Measurements from ENCODE around the gene RICTOR. TPM values are rescaled to one million over a fixed set of nuclear protein-coding genes. Genes with fewer than 3 reads are reported as not detected.
A peak's percentile ranks its signal among the peaks of the same experiment; 100 is the strongest.

The RICTOR gene
- total and polyA plus RNA-seq, 9 donors: 6.7 to 55.1 (median 41.5) TPM

DNA sequence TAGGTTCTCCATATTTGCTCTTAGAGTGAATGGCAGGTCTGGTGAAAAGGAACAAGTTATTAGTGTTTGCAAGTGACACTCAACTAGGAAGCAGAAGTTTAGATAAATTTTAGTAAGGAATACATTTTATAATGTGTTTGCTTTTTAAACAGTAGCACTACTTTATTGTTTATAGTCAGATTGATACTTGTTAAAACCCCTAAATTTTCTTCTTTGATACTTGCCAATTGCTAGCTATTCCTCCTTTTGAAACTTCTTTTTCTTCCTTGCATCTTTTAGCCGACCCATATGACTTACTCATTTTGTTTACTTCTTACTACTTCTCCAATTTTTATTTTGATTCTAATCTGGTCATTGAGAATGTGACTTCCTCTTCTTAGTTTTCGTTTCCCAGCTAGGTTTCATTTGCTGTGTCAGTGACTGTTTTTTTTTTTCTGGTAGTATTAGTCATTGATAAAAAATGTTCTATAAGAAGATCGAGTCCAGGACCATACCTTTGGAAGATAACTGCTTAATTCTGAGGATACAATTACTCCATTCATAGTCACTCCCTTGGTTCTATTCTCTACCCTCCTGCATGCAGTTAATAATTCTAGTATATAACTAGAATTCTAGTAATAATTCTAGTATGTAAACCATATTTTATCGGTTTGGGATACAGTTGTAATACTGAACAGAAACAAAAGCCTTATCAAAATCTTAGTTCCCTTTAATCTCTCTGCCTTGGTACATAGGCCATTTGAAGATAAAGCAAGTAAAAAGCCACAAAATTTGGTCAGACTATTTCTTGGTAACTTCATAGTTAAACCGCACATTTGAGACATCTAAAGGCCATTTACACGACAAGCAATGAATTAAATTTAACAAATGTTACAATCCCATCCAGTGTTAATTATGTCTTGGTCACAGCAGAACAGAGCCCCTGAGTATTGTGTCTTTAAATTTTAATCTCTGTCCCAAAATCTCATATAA is 2.8 kb upstream of the RICTOR start:
- DNase-seq: no peak
- Histone ChIP-seq H3K36me3 (no peaks in the 10 kb centered on the region), H3K27me3 (no peaks in the 10 kb centered on the region), H3K4me1 (ENCODE audit: insufficient read depth) (no peaks in the 10 kb centered on the region), H3K9me3 (no peaks in the 10 kb centered on the region), H3K27ac (peak overlapping the region in 1 of 2 donors; percentile 59), H3K4me3 (no peak overlapping the region)
- WGBS, 3 donors: 61 to 71% (median 65%) methylated on average over 6 of the region's 6 CpGs
- no peak for TF ChIP-seq EP300 (IDR thresholded peaks at IDR 0.05)
- TF ChIP-seq, protein P1, sequence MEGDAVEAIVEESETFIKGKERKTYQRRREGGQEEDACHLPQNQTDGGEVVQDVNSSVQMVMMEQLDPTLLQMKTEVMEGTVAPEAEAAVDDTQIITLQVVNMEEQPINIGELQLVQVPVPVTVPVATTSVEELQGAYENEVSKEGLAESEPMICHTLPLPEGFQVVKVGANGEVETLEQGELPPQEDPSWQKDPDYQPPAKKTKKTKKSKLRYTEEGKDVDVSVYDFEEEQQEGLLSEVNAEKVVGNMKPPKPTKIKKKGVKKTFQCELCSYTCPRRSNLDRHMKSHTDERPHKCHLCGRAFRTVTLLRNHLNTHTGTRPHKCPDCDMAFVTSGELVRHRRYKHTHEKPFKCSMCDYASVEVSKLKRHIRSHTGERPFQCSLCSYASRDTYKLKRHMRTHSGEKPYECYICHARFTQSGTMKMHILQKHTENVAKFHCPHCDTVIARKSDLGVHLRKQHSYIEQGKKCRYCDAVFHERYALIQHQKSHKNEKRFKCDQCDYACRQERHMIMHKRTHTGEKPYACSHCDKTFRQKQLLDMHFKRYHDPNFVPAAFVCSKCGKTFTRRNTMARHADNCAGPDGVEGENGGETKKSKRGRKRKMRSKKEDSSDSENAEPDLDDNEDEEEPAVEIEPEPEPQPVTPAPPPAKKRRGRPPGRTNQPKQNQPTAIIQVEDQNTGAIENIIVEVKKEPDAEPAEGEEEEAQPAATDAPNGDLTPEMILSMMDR (IDR thresholded peaks at IDR 0.05): no peak
- TF ChIP-seq POLR2A (IDR thresholded peaks at IDR 0.05): no peak
- intact Hi-C loops (cut with DNase I): loop anchor here in 2 of 4 donors (10.0 kb wide), 2 partner anchors 62 to 348 kb away; partner anchors contain the start of gene DAB2 (in 1 of the 2)

DNA sequence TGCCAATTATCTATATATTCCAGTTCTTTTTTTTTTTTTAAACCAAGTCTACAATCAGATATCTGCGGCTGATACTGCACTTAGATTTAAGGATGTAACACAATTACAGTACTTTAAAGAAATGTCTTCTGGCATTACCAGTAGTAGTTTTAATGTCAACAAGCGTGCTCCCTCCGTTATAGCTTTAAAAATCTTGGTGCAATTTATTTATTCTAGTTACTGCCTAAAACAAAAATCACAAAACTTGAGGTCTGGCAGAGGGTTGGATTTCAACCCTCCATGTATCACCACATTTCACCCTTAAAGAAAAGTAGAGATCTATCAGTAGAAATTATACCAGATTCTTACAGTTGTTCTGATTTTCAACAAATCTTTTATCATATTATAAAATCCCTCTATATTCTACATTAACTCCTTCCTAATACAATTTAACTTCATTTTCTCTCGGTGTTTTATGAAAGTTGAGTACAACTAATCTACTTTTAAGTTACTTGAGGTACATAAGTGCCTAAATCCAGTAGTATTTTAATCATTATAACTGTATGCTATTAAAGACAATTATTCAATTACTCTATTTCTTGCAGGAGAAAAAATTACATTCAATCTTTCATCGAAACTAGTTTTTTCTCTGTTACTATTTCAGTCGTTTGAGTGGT is 2.0 kb upstream of the RICTOR start:
- 89 to 93% (median 91%) methylated on average over 6 of the region's 6 CpGs for WGBS, 3 donors
- no peaks in the 10 kb centered on the region for H3K27me3 ChIP-seq
- H3K27ac ChIP-seq: peak overlapping the region in 1 of 2 donors; percentile 59
- no peaks in the 10 kb centered on the region for H3K9me3 ChIP-seq
- no peak for TF ChIP-seq EP300 (IDR thresholded peaks at IDR 0.05)
- TF ChIP-seq, protein P1 (IDR thresholded peaks at IDR 0.05): no peak
- TF ChIP-seq POLR2A (IDR thresholded peaks at IDR 0.05): no peak
- intact Hi-C loops (cut with DNase I): loop anchor here in 2 of 4 donors (10.0 kb wide), 2 partner anchors 61 to 349 kb away; partner anchors contain the start of gene DAB2 (in 1 of the 2)
- no peaks in the 10 kb centered on the region for H3K4me1 ChIP-seq (ENCODE audit: insufficient read depth)
- no peak overlapping the region for H3K4me3 ChIP-seq
- no peaks in the 10 kb centered on the region for H3K36me3 ChIP-seq
- no peak for DNase-seq

DNA sequence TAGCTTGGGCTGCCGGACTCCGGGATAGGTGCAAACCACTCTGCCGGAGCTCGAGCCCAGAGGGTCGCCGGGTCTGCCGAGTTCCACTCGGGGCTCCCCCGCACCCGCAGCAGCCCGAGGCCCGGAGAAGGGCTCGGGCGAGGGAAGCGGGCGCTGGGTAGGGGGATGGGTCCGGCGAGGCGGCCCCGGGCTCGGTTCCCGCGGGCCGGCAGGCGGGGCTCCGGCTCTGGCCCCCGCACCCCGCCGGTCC is 507 bp downstream of the RICTOR start:
- H3K9me3 ChIP-seq: no peaks in the 10 kb centered on the region
- DNase-seq: no peak
- TF ChIP-seq EP300 (IDR thresholded peaks at IDR 0.05): no peak
- no peak for TF ChIP-seq POLR2A (IDR thresholded peaks at IDR 0.05)
- TF ChIP-seq, protein P1 (IDR thresholded peaks at IDR 0.05): no peak
- intact Hi-C loops (cut with DNase I): loop anchor here in 2 of 4 donors (10.0 kb wide), 2 partner anchors 59 to 351 kb away; partner anchors contain the start of gene DAB2 (in 1 of the 2)
- H3K4me1 ChIP-seq (ENCODE audit: insufficient read depth): no peaks in the 10 kb centered on the region
- H3K36me3 ChIP-seq: no peaks in the 10 kb centered on the region
- H3K4me3 ChIP-seq: peak overlapping the region; percentile 94
- peak overlapping the region; percentile 98 to 99 for H3K27ac ChIP-seq
- 0% methylated on average over 16 to 29 of the region's 29 CpGs for WGBS, 3 donors
- H3K27me3 ChIP-seq: no peaks in the 10 kb centered on the region

DNA sequence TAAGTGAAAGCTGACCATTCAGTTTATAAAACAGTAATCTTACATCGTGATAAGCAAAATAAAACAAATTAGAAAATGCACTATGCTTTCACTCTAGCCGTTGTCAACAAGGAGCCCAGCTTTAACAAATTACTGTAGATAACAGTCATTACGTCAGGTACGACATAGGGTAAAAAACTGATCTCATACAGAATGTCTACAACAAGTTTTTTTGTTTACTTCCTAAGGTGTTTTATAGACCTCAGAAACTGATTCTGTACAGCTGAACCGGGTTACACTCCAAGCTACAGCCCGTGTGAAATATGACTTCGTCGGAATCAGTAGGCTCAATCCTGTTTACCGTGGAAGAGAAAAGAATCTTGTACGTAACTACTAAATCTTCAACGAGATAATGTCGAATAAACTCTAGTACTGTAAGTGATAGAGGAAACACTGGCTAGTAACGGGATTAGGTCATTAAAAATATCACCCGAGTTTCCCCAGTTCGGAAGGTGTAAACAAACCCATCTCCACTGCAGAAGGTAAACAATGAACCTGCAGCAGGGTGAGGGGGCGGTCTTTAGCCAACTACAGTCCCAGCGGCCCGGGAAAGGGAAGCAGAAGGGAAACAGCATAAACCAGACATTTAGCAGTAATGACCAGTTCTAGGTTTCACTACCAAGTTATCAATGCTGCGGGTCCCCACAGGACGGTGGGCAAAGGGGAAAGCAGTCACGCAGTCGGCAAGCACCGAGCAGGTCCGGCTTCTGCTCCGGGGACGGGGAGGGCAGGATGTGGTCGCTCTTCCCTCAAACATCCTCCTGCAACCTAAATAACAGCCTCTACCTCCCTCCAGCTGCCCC is 1.1 kb downstream of the RICTOR start:
- intact Hi-C loops (cut with DNase I): loop anchor here in 2 of 4 donors (10.0 kb wide), 2 partner anchors 58 to 352 kb away; partner anchors contain the start of gene DAB2 (in 1 of the 2)
- WGBS, 3 donors: 3 to 4% (median 3%) methylated on average over 26 to 27 of the region's 27 CpGs
- no peak for TF ChIP-seq POLR2A (IDR thresholded peaks at IDR 0.05)
- TF ChIP-seq, protein P1 (IDR thresholded peaks at IDR 0.05): no peak
- H3K36me3 ChIP-seq: no peaks in the 10 kb centered on the region
- no peaks in the 10 kb centered on the region for H3K27me3 ChIP-seq
- no peaks in the 10 kb centered on the region for H3K9me3 ChIP-seq
- peak in 1 of 5 donors; percentile 37 for DNase-seq
- H3K4me1 ChIP-seq (ENCODE audit: insufficient read depth): no peaks in the 10 kb centered on the region
- peak overlapping the region; percentile 94 for H3K4me3 ChIP-seq
- H3K27ac ChIP-seq: peak overlapping the region; percentile 98 to 99

Data from ovary (tissue), 9 donors.